SK-N-SH (cell line): ENCODE measurements around the gene SLC35A3. TPM values are rescaled to one million over a fixed set of nuclear protein-coding genes. Genes with fewer than 3 reads are reported as not detected.
A peak's percentile ranks its signal among the peaks of the same experiment; 100 is the strongest.

Source experiments
- CTCF ChIA-PET: fragments of 300-600, 350-600 bp; formaldehyde crosslinking; extraction: SDS; loops from one replicate; lab custom pipeline; 2021; lab: Yijun Ruan, JAX
- POLR2A ChIA-PET: fragments of 350-600 bp; sonication (Branson Sonifier 250); formaldehyde crosslinking; extraction: SDS; loops from one replicate; lab custom pipeline; 2020; ENCODE audit warnings: antibody characterized with exemption, inconsistent platforms; lab: Yijun Ruan, JAX
- DNase-seq: peaks from one replicate; pipeline ENCODE4 v3.0.0; 2012
- H2AFZ ChIP-seq: fragments of 200-600 bp; sonication (generic); 2 replicates; pipeline ENCODE4 v1.8.1; 2016; ENCODE audit warnings: antibody characterized with exemption, mild to moderate bottlenecking, low read depth
- H3F3A ChIP-seq: fragments of 200-600 bp; sonication (generic); replicated peaks from 2 replicates; pipeline ENCODE3; 2016; ENCODE audit warnings: antibody characterized with exemption, mild to moderate bottlenecking; ENCODE audit not compliant: insufficient read depth
- H3K27ac ChIP-seq, 2 experiments: fragments of 200-500 bp in 1 of 2; fragments of 200-600 bp in 1 of 2; sonication (Bioruptor generic) in 1 of 2; sonication (generic), shearing (Covaris generic) in 1 of 2; 2 replicates each; pipeline versions ENCODE4 v1.5.1 to v1.6.1; 2014 to 2016; ENCODE audit warnings: low read depth in 2 of 2, inconsistent platforms in 1 of 2, low read length in 1 of 2, mild to moderate bottlenecking in 1 of 2, mixed read lengths in 1 of 2
- H3K27me3 ChIP-seq: fragments of 200-600 bp; sonication (generic), shearing (Covaris generic); 2 replicates; pipeline ENCODE4 v1.6.1; 2016; ENCODE audit warnings: mixed run types; ENCODE audit not compliant: insufficient read depth
- H3K36me3 ChIP-seq, 2 experiments: fragments of 200-500 bp in 1 of 2; fragments of 200-600 bp in 1 of 2; sonication (Bioruptor generic) in 1 of 2; sonication (generic) in 1 of 2; replicated peaks in 1 of 2; 2 replicates each; pipeline versions ENCODE3 to v1.5.1; 2014 to 2016; ENCODE audit warnings: low read length in 1 of 2, mild to moderate bottlenecking in 1 of 2; ENCODE audit not compliant: insufficient read depth in 2 of 2, control insufficient read depth in 1 of 2
- H3K4me1 ChIP-seq, 2 experiments: fragments of 200-500 bp in 1 of 2; fragments of 200-600 bp in 1 of 2; sonication (Bioruptor generic) in 1 of 2; sonication (generic), shearing (Covaris generic) in 1 of 2; 2 replicates each; pipeline versions ENCODE4 v1.5.1 to v1.6.1; 2014 to 2016; ENCODE audit warnings: low read depth in 1 of 2, low read length in 1 of 2, mixed run types in 1 of 2; ENCODE audit not compliant: insufficient read depth in 2 of 2, control insufficient read depth in 1 of 2
- H3K4me2 ChIP-seq: fragments of 200-600 bp; sonication (generic), shearing (Covaris generic); 2 replicates; pipeline ENCODE4 v1.6.1; 2017; ENCODE audit warnings: mixed run types
- H3K4me3 ChIP-seq, 2 experiments: fragments of 200-500 bp in 1 of 2; fragments of 200-600 bp in 1 of 2; sonication (Bioruptor generic) in 1 of 2; sonication (generic), shearing (Covaris generic) in 1 of 2; 2 replicates each; pipeline versions ENCODE4 v1.5.1 to v1.8.1; 2014 to 2016; ENCODE audit warnings: low read depth in 2 of 2, inconsistent platforms in 1 of 2, low read length in 1 of 2, mild to moderate bottlenecking in 1 of 2, mixed read lengths in 1 of 2, moderate library complexity in 1 of 2
- H3K79me2 ChIP-seq: fragments of 200-600 bp; sonication (generic); 2 replicates; pipeline ENCODE4 v1.8.1; 2017; ENCODE audit warnings: mild to moderate bottlenecking; ENCODE audit not compliant: insufficient read depth
- H3K9ac ChIP-seq: fragments of 200-600 bp; sonication (generic); 2 replicates; pipeline ENCODE4 v1.6.1; 2017; ENCODE audit warnings: mixed run types
- H3K9me2 ChIP-seq: fragments of 200-600 bp; sonication (generic); 2 replicates; pipeline ENCODE4 v1.6.1; 2017; ENCODE audit warnings: mixed run types
- H3K9me3 ChIP-seq: fragments of 200-600 bp; sonication (generic); 2 replicates; pipeline ENCODE4 v1.6.1; 2017; ENCODE audit warnings: mixed run types, mild to moderate bottlenecking, moderate library complexity
- H4K20me1 ChIP-seq: fragments of 200-600 bp; sonication (generic); 2 replicates; pipeline ENCODE4 v1.6.1; 2017; ENCODE audit warnings: mild to moderate bottlenecking, mixed run types; ENCODE audit not compliant: insufficient read depth
- CHD2 ChIP-seq: fragments of 150-350 bp; IDR thresholded peaks from 2 replicates; pipeline ENCODE4 v1.6.1; 2018; ENCODE audit warnings: low read length; ENCODE audit not compliant: partially characterized antibody
- EP300 ChIP-seq, 2 experiments: IDR thresholded peaks; 2 replicates each; pipeline versions ENCODE4 v1.4.0 to v1.6.1; 2012; ENCODE audit warnings: borderline replicate concordance in 1 of 2, low read depth in 1 of 2, low read length in 1 of 2
- FOXM1 ChIP-seq: IDR thresholded peaks from 2 replicates; pipeline ENCODE4 v1.4.0; 2012; ENCODE audit warnings: low read depth, mild to moderate bottlenecking
- GABPA ChIP-seq: IDR thresholded peaks from 2 replicates; pipeline ENCODE4 v1.4.0; 2012; ENCODE audit warnings: low read depth, mild to moderate bottlenecking
- GATA2 ChIP-seq: sonication (generic); formaldehyde crosslinking; IDR thresholded peaks from 2 replicates; pipeline ENCODE4 v1.5.0; 2020; ENCODE audit warnings: mild to moderate bottlenecking, missing genetic modification reagents
- IRF3 ChIP-seq: fragments of 150-350 bp; IDR thresholded peaks from 2 replicates; pipeline ENCODE4 v1.6.1; 2016; ENCODE audit warnings: mild to moderate bottlenecking, low read depth, low read length
- MAX ChIP-seq: IDR thresholded peaks from 2 replicates; pipeline ENCODE4 v1.4.0; 2012; ENCODE audit warnings: low read depth
- MEF2A ChIP-seq: IDR thresholded peaks from 2 replicates; pipeline ENCODE4 v1.4.0; 2012; ENCODE audit warnings: low read depth, borderline replicate concordance
- MXI1 ChIP-seq: IDR thresholded peaks from 2 replicates; pipeline ENCODE4 v1.6.1; 2012; ENCODE audit warnings: mild to moderate bottlenecking, low read depth, low read length, improper control_type of control experiment
- NRF1 ChIP-seq: IDR thresholded peaks from 2 replicates; pipeline ENCODE4 v1.6.1; 2012; ENCODE audit warnings: low read depth, mild to moderate bottlenecking, low read length
- PBX3 ChIP-seq: IDR thresholded peaks from 2 replicates; pipeline ENCODE4; 2012
- POLR2AphosphoS5 ChIP-seq: IDR thresholded peaks from 2 replicates; pipeline ENCODE4 v1.6.1; 2012; ENCODE audit warnings: low read depth, low read length
- RCOR1 ChIP-seq: fragments of 150-350 bp; IDR thresholded peaks from 2 replicates; pipeline ENCODE4 v1.6.1; 2017; ENCODE audit warnings: antibody characterized with exemption, low read length
- REST ChIP-seq: IDR thresholded peaks from 2 replicates; pipeline ENCODE4 v1.6.1; 2012; ENCODE audit warnings: mild to moderate bottlenecking, low read depth, low read length, moderate library complexity
- SMC3 ChIP-seq: IDR thresholded peaks from 2 replicates; pipeline ENCODE4 v1.6.1; 2012; ENCODE audit warnings: low read depth, low read length, improper control_type of control experiment
- TCF12 ChIP-seq: IDR thresholded peaks from 2 replicates; pipeline ENCODE4 v1.4.0; 2012
- USF2 ChIP-seq: fragments of 150-350 bp; IDR thresholded peaks from 2 replicates; pipeline ENCODE4 v1.6.1; 2017; ENCODE audit warnings: antibody characterized with exemption, low read length, low read depth, borderline replicate concordance
- YY1 ChIP-seq: IDR thresholded peaks from 2 replicates; pipeline ENCODE4 v1.4.0; 2012; ENCODE audit warnings: low read depth, mild to moderate bottlenecking
- ZBTB33 ChIP-seq: IDR thresholded peaks from 2 replicates; pipeline ENCODE4 v1.4.0; 2012; ENCODE audit warnings: low read depth, borderline replicate concordance
- WGBS: methylation state at CpG from one replicate; pipeline ENCODE4 v1.1.6; 2017; ENCODE audit warnings: low lambda C conversion rate; 5-methylcytosine and 5-hydroxymethylcytosine counted together
- polyA plus RNA-seq, 3 experiments: library from polyadenylated mRNA; depleted of rRNA; stranded (reverse); fragments of >200 nt; gene quantifications; 2 replicates each; pipeline ENCODE4 v1.2.3, GENCODE V29; 2012

SLC35A3 gene
- polyA plus RNA-seq, 1 of the 3 experiments (the other 2 are of a cell fraction) = 5.7 TPM

GRCh38 chr1:99978218-99978617 is 8.4 kb downstream of the SLC35A3 start:
- H3K9ac ChIP-seq = no peak overlapping the region
- ChIA-PET POLR2A (interaction anchor here (1.7 kb wide), 1 partner anchor 8 kb away, joined by 4 read pairs; the partner anchor contains the start of gene SLC35A3), CTCF (no interaction called here)
- peaks cover 74% of the 10 kb centered on the region for H3K79me2 ChIP-seq
- H3K4me1 ChIP-seq = no peaks in the 10 kb centered on the region
- no peak overlapping the region for H2AFZ ChIP-seq
- H3K9me2 ChIP-seq = no peaks in the 10 kb centered on the region
- H3K27me3 ChIP-seq = no peaks in the 10 kb centered on the region
- no peak overlapping the region for H3K27ac ChIP-seq
- no peak overlapping the region for H3K4me3 ChIP-seq
- no peaks in the 10 kb centered on the region for H3K9me3 ChIP-seq
- WGBS = 100% methylated on average over 2 of the region's 2 CpGs
- no peak overlapping the region for H3K4me2 ChIP-seq
- H3K36me3 ChIP-seq = peaks cover 4 to 19% of the 10 kb centered on the region in 2 experiments
- no peak for DNase-seq
- peaks cover 3% of the 10 kb centered on the region for H3F3A ChIP-seq
- TF ChIP-seq MXI1 = no peak
- TF ChIP-seq FOXM1 = no peak
- TF ChIP-seq MEF2A = no peak
- no peak for TF ChIP-seq CHD2
- TF ChIP-seq PBX3 = no peak
- TF ChIP-seq IRF3 = no peak
- TF ChIP-seq YY1 = no peak
- no peak for TF ChIP-seq TCF12
- TF ChIP-seq POLR2AphosphoS5 = no peak
- no peaks in the 10 kb centered on the region for H4K20me1 ChIP-seq

GRCh38 chr1:99979091-99979490 is 9.3 kb downstream of the SLC35A3 start:
- Histone ChIP-seq H3K9ac (no peak overlapping the region), H3K36me3 (peaks cover 4 to 19% of the 10 kb centered on the region in 2 experiments), H3K27ac (peak overlapping the region in 1 of 2 experiments; percentile 34; a peak in 1 of 4 replicates), H3K9me3 (no peaks in the 10 kb centered on the region), H3F3A (no peaks in the 10 kb centered on the region), H3K4me3 (no peak overlapping the region), H3K4me2 (no peak overlapping the region), H3K27me3 (no peaks in the 10 kb centered on the region), H4K20me1 (no peaks in the 10 kb centered on the region), H3K9me2 (no peaks in the 10 kb centered on the region), H3K79me2 (peaks cover 71% of the 10 kb centered on the region), H2AFZ (no peak overlapping the region), H3K4me1 (no peaks in the 10 kb centered on the region)
- CTCF ChIA-PET = no interaction called here
- POLR2A ChIA-PET = interaction anchor here (1.7 kb wide), 1 partner anchor 9 kb away, joined by 4 read pairs; the partner anchor contains the start of gene SLC35A3
- no peak for DNase-seq
- TF ChIP-seq MAX = no peak
- TF ChIP-seq SMC3 = no peak
- no peak for TF ChIP-seq GATA2 (CRISPR knock-in tag)
- no peak for TF ChIP-seq GABPA
- no peak for TF ChIP-seq YY1
- no peak for TF ChIP-seq POLR2AphosphoS5
- no peak for TF ChIP-seq ZBTB33
- no peak for TF ChIP-seq NRF1
- TF ChIP-seq REST = no peak
- no peak for TF ChIP-seq RCOR1
- no peak for TF ChIP-seq USF2
- TF ChIP-seq EP300 (IDR thresholded peaks at IDR 0.05; ENCODE audit: borderline replicate concordance in 1 of 2, low read depth in 1 of 2, low read length in 1 of 2) = no peak
